K562 (cell line): ENCODE results near the gene BIRC5.

Experiments
- HNRNPLL ChIP-seq: fragments of 200-400 bp; formaldehyde crosslinking; IDR thresholded peaks from 2 replicates; pipeline ENCODE4 v1.6.1; 2017; ENCODE audit warnings: low read length, low read depth, mild to moderate bottlenecking; ENCODE audit not compliant: poor library complexity, severe bottlenecking
- MLX ChIP-seq, 2 experiments: fragments of 450-650 bp in 1 of 2; sonication (generic) in 1 of 2; formaldehyde crosslinking; conservative IDR thresholded peaks; 2 replicates each; pipeline versions ENCODE4 v1.4.0 to v1.8.1; 2020 to 2022; ENCODE audit warnings: mild to moderate bottlenecking in 1 of 2, missing genetic modification reagents in 1 of 2
- POLR2A ChIP-seq: fragments of 450-650 bp; conservative IDR thresholded peaks from 2 replicates; pipeline ENCODE4 v1.6.1; 2016
- RFX5 ChIP-seq: IDR thresholded peaks from 2 replicates; pipeline ENCODE4 v1.6.1; 2011; ENCODE audit warnings: low read depth, mild to moderate bottlenecking, improper control_type of control experiment, low read length
- TBL1XR1 ChIP-seq, 2 experiments: IDR thresholded peaks; 2 replicates each; pipeline ENCODE4 v1.6.1; 2012; ENCODE audit warnings: improper control_type of control experiment in 2 of 2, low read length in 2 of 2, mild to moderate bottlenecking in 1 of 2
- ZNF146 ChIP-seq: IDR thresholded peaks from one replicate; pipeline ENCODE4 v1.6.1; 2018; ENCODE audit warnings: missing compliant biosample characterization; ENCODE audit not compliant: unreplicated experiment
- TF ChIP-seq, protein P1 (sequence below): sonication (generic); formaldehyde crosslinking; IDR thresholded peaks from 2 replicates; pipeline ENCODE4 v1.8.0; 2022; ENCODE audit warnings: missing genetic modification reagents, mild to moderate bottlenecking, moderate library complexity, borderline replicate concordance
- TF ChIP-seq, protein P2 (sequence below): sonication (generic); formaldehyde crosslinking; IDR thresholded peaks from 2 replicates; pipeline ENCODE4 v1.8.1; 2023; ENCODE audit warnings: mild to moderate bottlenecking, missing genetic modification reagents

DNA sequence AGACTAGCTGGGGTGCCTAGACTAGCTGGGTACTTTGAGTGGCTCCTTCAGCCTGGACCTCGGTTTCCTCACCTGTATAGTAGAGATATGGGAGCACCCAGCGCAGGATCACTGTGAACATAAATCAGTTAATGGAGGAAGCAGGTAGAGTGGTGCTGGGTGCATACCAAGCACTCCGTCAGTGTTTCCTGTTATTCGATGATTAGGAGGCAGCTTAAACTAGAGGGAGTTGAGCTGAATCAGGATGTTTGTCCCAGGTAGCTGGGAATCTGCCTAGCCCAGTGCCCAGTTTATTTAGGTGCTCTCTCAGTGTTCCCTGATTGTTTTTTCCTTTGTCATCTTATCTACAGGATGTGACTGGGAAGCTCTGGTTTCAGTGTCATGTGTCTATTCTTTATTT lies 9.0 kb downstream of the BIRC5 start:
- TF ChIP-seq, protein P1, sequence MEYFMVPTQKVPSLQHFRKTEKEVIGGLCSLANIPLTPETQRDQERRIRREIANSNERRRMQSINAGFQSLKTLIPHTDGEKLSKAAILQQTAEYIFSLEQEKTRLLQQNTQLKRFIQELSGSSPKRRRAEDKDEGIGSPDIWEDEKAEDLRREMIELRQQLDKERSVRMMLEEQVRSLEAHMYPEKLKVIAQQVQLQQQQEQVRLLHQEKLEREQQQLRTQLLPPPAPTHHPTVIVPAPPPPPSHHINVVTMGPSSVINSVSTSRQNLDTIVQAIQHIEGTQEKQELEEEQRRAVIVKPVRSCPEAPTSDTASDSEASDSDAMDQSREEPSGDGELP (CRISPR knock-in tag), result no peak
- TF ChIP-seq, protein P2, sequence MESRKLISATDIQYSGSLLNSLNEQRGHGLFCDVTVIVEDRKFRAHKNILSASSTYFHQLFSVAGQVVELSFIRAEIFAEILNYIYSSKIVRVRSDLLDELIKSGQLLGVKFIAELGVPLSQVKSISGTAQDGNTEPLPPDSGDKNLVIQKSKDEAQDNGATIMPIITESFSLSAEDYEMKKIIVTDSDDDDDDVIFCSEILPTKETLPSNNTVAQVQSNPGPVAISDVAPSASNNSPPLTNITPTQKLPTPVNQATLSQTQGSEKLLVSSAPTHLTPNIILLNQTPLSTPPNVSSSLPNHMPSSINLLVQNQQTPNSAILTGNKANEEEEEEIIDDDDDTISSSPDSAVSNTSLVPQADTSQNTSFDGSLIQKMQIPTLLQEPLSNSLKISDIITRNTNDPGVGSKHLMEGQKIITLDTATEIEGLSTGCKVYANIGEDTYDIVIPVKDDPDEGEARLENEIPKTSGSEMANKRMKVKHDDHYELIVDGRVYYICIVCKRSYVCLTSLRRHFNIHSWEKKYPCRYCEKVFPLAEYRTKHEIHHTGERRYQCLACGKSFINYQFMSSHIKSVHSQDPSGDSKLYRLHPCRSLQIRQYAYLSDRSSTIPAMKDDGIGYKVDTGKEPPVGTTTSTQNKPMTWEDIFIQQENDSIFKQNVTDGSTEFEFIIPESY, result no peak
- no peak for TF ChIP-seq ZNF146 (CRISPR knock-in tag)
- TF ChIP-seq MLX (CRISPR knock-in tag; conservative IDR thresholded peaks at IDR 0.05), result no peak
- TF ChIP-seq HNRNPLL, result no peak
- no peak for TF ChIP-seq RFX5
- no peak for TF ChIP-seq POLR2A
- TF ChIP-seq TBL1XR1 (IDR thresholded peaks at IDR 0.05; ENCODE audit: low read length in 2 of 2), result no peak
